Upper lobe of left lung (tissue), 6 donors: ENCODE data around the gene MSANTD3. TPM values are rescaled to one million over a fixed set of nuclear protein-coding genes. Genes with fewer than 3 reads are reported as not detected.

Experiments used
- ATAC-seq, 2 donors: fragments of 200-7000 bp; cut with Tn5 transposase; one replicate each; pipeline ENCODE4 v1.9.1; 2022; ENCODE audit warnings: mild to moderate bottlenecking in 2 of 2, moderate library complexity in 2 of 2; ENCODE audit not compliant: low FRiP score in 2 of 2
- DNase-seq, 2 donors: peaks; one replicate each; pipeline ENCODE4 v3.0.0-alpha.2; 2019 to 2020
- H3K27ac ChIP-seq, 4 donors: fragments of 200-600 bp; sonication (generic); one replicate each; pipeline ENCODE4 v1.5.1; 2016 to 2019
- H3K27me3 ChIP-seq, 4 donors: fragments of 200-600 bp; sonication (generic); one replicate each; pipeline ENCODE4 v1.5.1; 2017 to 2019
- H3K36me3 ChIP-seq, 4 donors: fragments of 200-600 bp; sonication (generic); one replicate each; pipeline ENCODE4 v1.5.1; 2016 to 2019
- H3K4me1 ChIP-seq, 4 donors: fragments of 200-600 bp; sonication (generic); one replicate each; pipeline ENCODE4 v1.5.1; 2018 to 2019
- H3K4me3 ChIP-seq, 4 donors: fragments of 200-600 bp; sonication (generic); one replicate each; pipeline ENCODE4 v1.5.1; 2017 to 2019; ENCODE audit warnings: mild to moderate bottlenecking in 2 of 4, moderate library complexity in 1 of 4
- H3K9me3 ChIP-seq, 4 donors: fragments of 200-600 bp; sonication (generic); one replicate each; pipeline ENCODE4 v1.5.1; 2018 to 2019
- EP300 ChIP-seq, 4 donors: sonication (generic); formaldehyde crosslinking; IDR thresholded peaks; one replicate each; pipeline ENCODE4 v1.5.1; 2017; ENCODE audit warnings: antibody characterized with exemption in 4 of 4, control low read depth in 2 of 4
- POLR2A ChIP-seq, 4 donors: fragments of 450-650 bp; IDR thresholded peaks; one replicate each; pipeline ENCODE4 v1.5.1; 2016 to 2017; ENCODE audit warnings: antibody characterized with exemption in 4 of 4, mild to moderate bottlenecking in 2 of 4
- POLR2AphosphoS5 ChIP-seq, 2 donors: sonication (generic); formaldehyde crosslinking; IDR thresholded peaks; one replicate each; pipeline ENCODE4 v1.5.1; 2017; ENCODE audit warnings: antibody characterized with exemption in 2 of 2
- WGBS, 2 donors: methylation state at CpG; one replicate each; pipeline ENCODE4 v1.1.5; 2017 to 2018; 5-methylcytosine and 5-hydroxymethylcytosine counted together
- total RNA-seq, 6 donors: library from RNA; depleted of rRNA in 4 of 6; stranded (reverse); fragments of >200 nt in 4 of 6; gene quantifications; one replicate each; pipeline versions ENCODE4 v1.1.0 to v1.2.1, GENCODE V29; 2016 to 2021
- TF ChIP-seq, protein P1 (sequence below), 6 experiments: fragments of 450-650 bp in 4 of 6; fragments of 200-600 bp in 2 of 6; sonication (generic) in 2 of 6; IDR thresholded peaks; one replicate each; pipeline ENCODE4 v1.5.1; 2016 to 2019; ENCODE audit warnings: antibody characterized with exemption in 6 of 6
- donor health status: DM: no; HTN: no; CAD: no; lungs with moderate emphysema.
- donor health status: DM: no; HTN: yes; CAD: no; lungs with severe emphysema.

The MSANTD3 gene
- total RNA-seq, 6 donors from 2014 or later = 13.6 to 28.3 (median 23.0) TPM

DNA sequence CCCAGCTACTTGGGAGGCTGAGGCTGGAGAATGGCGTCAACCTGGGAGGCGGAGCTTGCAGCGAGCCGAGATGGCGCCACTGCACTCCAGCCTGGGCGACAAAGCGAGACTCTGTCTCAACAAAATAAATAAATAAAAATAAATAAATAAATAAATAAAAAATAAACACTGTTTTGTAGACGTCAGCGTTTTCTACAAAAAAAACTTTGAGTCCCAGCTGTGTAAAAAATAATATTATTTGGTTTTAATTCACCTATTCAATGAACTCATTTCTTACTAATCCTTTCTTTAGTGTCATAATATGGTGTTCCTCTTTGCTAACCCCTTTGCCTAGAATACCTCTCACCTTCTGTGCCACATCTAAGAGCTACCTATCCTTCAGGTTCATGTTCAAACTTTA is 30.2 kb upstream of the MSANTD3 start:
- peaks cover 0 to 9% (median 0%) of the 10 kb centered on the region in 4 donors for H3K9me3 ChIP-seq
- no peaks in the 10 kb centered on the region for H3K36me3 ChIP-seq
- WGBS, 2 donors = 97 to 98% methylated on average over 9 of the region's 9 CpGs
- ATAC-seq = no peak
- DNase-seq = no peak
- TF ChIP-seq EP300 (IDR thresholded peaks at IDR 0.05) (no peak), POLR2A (IDR thresholded peaks at IDR 0.05) (no peak), POLR2AphosphoS5 (IDR thresholded peaks at IDR 0.05) (no peak)
- TF ChIP-seq, protein P1, sequence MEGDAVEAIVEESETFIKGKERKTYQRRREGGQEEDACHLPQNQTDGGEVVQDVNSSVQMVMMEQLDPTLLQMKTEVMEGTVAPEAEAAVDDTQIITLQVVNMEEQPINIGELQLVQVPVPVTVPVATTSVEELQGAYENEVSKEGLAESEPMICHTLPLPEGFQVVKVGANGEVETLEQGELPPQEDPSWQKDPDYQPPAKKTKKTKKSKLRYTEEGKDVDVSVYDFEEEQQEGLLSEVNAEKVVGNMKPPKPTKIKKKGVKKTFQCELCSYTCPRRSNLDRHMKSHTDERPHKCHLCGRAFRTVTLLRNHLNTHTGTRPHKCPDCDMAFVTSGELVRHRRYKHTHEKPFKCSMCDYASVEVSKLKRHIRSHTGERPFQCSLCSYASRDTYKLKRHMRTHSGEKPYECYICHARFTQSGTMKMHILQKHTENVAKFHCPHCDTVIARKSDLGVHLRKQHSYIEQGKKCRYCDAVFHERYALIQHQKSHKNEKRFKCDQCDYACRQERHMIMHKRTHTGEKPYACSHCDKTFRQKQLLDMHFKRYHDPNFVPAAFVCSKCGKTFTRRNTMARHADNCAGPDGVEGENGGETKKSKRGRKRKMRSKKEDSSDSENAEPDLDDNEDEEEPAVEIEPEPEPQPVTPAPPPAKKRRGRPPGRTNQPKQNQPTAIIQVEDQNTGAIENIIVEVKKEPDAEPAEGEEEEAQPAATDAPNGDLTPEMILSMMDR (IDR thresholded peaks at IDR 0.05) = no peak
- no peak overlapping the region for H3K27ac ChIP-seq
- H3K4me1 ChIP-seq = no peaks in the 10 kb centered on the region
- no peaks in the 10 kb centered on the region for H3K27me3 ChIP-seq
- H3K4me3 ChIP-seq = no peak overlapping the region

DNA sequence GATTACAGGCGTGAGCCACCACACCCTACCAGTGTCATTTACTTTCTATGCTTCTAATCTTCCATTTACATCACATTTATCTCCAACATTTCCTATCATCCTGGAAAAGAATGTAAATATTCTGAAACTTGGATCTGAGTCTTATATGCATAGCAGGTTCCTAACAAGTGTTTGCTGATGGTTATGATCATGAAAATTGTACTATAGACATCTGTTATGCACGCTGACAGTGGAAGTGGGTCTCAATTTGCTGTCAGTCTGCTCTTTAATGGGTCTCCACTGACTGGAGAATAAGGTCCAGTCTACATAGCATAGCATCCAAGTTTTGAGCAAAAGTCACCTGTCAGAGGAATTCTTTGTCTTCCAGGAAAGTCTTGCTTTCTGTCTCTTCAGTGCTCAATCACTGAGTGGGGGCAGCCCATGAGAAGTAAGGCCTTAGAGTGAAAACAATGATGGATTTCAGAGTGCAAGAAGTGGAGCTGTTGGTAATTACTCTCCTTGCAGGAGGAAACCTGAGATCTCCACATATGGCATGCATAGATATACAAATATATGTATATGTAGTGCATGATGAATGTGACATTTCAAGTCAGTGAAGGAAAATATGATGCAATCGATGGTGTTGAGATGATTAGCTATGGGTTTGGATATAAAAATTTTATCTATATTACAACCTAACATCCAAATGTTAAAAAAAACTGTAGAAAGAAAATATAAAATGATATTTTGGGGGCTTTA is 29.2 kb upstream of the MSANTD3 start:
- Histone ChIP-seq H3K9me3 (peaks cover 0 to 3% (median 0%) of the 10 kb centered on the region in 4 donors), H3K4me3 (no peak overlapping the region), H3K27ac (no peak overlapping the region), H3K4me1 (no peaks in the 10 kb centered on the region), H3K36me3 (no peaks in the 10 kb centered on the region), H3K27me3 (no peaks in the 10 kb centered on the region)
- no peak for TF ChIP-seq POLR2AphosphoS5 (IDR thresholded peaks at IDR 0.05)
- TF ChIP-seq, protein P1 (IDR thresholded peaks at IDR 0.05) = no peak
- TF ChIP-seq EP300 (IDR thresholded peaks at IDR 0.05) = no peak
- no peak for TF ChIP-seq POLR2A (IDR thresholded peaks at IDR 0.05)
- DNase-seq (no peak), ATAC-seq (no peak)
- WGBS, 2 donors = 85 to 87% methylated on average over 3 of the region's 3 CpGs

DNA sequence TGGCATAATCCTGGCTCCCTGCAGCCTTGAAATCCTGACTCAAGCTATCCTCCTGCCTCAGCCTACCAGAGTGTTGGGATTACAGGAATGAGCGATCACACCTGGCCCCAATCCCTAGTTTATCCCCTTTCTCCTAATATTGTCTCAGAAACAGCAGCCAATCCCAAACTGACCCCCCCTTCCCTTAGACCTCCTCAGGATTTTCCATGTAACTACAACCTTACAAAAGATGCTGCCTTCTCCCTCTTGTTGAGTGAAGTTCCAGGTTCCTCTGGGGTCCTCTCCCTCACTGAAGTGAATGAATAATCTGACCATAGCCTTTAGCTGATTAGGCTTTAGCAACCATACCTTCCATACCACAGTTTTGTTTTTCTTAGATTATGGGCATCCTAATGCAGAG is 25.9 kb upstream of the MSANTD3 start:
- H3K36me3 ChIP-seq = no peaks in the 10 kb centered on the region
- WGBS, 2 donors = 88 to 94% methylated on average over 1 of the region's 1 CpG
- no peaks in the 10 kb centered on the region for H3K27me3 ChIP-seq
- H3K27ac ChIP-seq = no peak overlapping the region
- ATAC-seq = no peak
- H3K9me3 ChIP-seq = no peaks in the 10 kb centered on the region
- no peak overlapping the region for H3K4me3 ChIP-seq
- DNase-seq = no peak
- H3K4me1 ChIP-seq = no peaks in the 10 kb centered on the region
- TF ChIP-seq EP300 (IDR thresholded peaks at IDR 0.05) (no peak), POLR2A (IDR thresholded peaks at IDR 0.05) (no peak), POLR2AphosphoS5 (IDR thresholded peaks at IDR 0.05) (no peak)
- TF ChIP-seq, protein P1 (IDR thresholded peaks at IDR 0.05) = no peak

DNA sequence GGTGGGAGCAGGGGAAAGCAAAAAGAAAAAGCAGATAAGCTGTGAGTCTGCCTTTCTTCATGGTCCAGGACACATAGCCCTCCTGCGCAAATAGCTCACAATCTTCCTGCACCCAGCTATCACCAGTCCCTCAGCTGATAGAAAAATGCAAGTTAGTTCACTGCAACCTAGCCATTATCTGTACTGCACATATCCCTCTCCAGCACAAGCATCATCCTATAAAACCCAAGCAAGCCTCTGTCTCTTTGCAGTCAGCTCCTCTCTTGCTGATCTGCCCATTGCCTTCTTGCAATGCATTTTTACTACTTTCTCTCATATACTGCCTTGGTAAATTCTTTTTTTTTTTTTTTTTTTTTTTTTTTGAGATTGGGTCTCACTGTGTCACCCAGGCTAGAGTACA is 20.0 kb upstream of the MSANTD3 start:
- TF ChIP-seq POLR2AphosphoS5 (IDR thresholded peaks at IDR 0.05) = no peak
- no peak for TF ChIP-seq EP300 (IDR thresholded peaks at IDR 0.05)
- TF ChIP-seq, protein P1 (IDR thresholded peaks at IDR 0.05) = no peak
- TF ChIP-seq POLR2A (IDR thresholded peaks at IDR 0.05) = no peak
- H3K4me1 ChIP-seq = peaks cover 0 to 13% (median 5%) of the 10 kb centered on the region in 4 donors
- 76 to 100% methylated on average over 1 of the region's 1 CpG for WGBS, 2 donors
- no peaks in the 10 kb centered on the region for H3K36me3 ChIP-seq
- no peak for DNase-seq
- H3K27me3 ChIP-seq = no peaks in the 10 kb centered on the region
- H3K27ac ChIP-seq = no peak overlapping the region
- H3K4me3 ChIP-seq = no peak overlapping the region
- H3K9me3 ChIP-seq = no peaks in the 10 kb centered on the region
- ATAC-seq = no peak
